Neutrophil (primary cell): ENCODE results near the gene THSD1.

ENCODE experiments used
- H3K27ac ChIP-seq: fragments of 200-600 bp; sonication (generic); 2 replicates; pipeline ENCODE4 v1.5.1; 2016; ENCODE audit warnings: mild to moderate bottlenecking, moderate library complexity
- H3K27me3 ChIP-seq: fragments of 200-600 bp; sonication (generic); 2 replicates; pipeline ENCODE4 v1.6.0; 2016; ENCODE audit warnings: mild to moderate bottlenecking
- H3K36me3 ChIP-seq: fragments of 200-600 bp; sonication (generic); 2 replicates; pipeline ENCODE4 v1.5.1; 2017
- H3K4me1 ChIP-seq, 2 experiments: fragments of 200-600 bp in 1 of 2; sonication (generic) in 1 of 2; 1 replicate in 1 of 2; 2 replicates in 1 of 2; pipeline versions ENCODE4 v1.5.1 to v1.6.1; 2013 to 2016; ENCODE audit warnings: low read depth in 1 of 2, low read length in 1 of 2, mild to moderate bottlenecking in 1 of 2, moderate library complexity in 1 of 2; ENCODE audit not compliant: control insufficient read depth in 1 of 2, insufficient read depth in 1 of 2
- H3K4me3 ChIP-seq, 2 experiments: fragments of 200-600 bp in 1 of 2; sonication (generic) in 1 of 2; 1 replicate in 1 of 2; 2 replicates in 1 of 2; pipeline ENCODE4 v1.5.1; 2013 to 2016; ENCODE audit warnings: low read depth in 1 of 2, low read length in 1 of 2, mild to moderate bottlenecking in 1 of 2, moderate library complexity in 1 of 2
- H3K9me3 ChIP-seq: fragments of 200-600 bp; sonication (generic); 2 replicates; pipeline ENCODE4 v1.5.1; 2016
- TF ChIP-seq, protein P1 (sequence below): fragments of 200-600 bp; sonication (generic); IDR thresholded peaks from 2 replicates; pipeline ENCODE4 v1.5.1; 2016; ENCODE audit warnings: antibody characterized with exemption

Gene THSD1

DNA sequence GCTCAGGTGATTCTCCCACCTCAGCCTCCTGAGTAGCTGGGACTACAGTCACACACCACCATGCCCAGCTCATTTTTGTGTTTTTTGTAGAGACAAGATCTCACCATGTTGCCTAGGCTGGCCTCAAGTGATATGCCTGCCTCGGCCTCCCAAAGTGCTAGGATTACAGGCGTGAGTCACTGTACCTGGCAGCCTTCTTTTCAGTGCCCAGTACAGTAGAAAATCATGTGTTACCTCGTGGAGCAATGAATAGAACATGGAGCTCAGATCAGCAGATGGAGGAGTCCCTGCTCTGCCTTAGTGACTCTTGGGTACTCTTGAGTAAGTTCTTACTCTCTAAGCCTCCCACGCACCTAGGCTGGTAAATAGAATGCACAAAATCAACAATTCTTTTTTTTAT, 44.7 kb downstream of the THSD1 start:
- Histone ChIP-seq H3K27me3 (no peaks in the 10 kb centered on the region), H3K4me1 (no peaks in the 10 kb centered on the region), H3K9me3 (no peaks in the 10 kb centered on the region), H3K36me3 (no peaks in the 10 kb centered on the region), H3K4me3 (no peak overlapping the region), H3K27ac (no peak overlapping the region)
- TF ChIP-seq, protein P1, sequence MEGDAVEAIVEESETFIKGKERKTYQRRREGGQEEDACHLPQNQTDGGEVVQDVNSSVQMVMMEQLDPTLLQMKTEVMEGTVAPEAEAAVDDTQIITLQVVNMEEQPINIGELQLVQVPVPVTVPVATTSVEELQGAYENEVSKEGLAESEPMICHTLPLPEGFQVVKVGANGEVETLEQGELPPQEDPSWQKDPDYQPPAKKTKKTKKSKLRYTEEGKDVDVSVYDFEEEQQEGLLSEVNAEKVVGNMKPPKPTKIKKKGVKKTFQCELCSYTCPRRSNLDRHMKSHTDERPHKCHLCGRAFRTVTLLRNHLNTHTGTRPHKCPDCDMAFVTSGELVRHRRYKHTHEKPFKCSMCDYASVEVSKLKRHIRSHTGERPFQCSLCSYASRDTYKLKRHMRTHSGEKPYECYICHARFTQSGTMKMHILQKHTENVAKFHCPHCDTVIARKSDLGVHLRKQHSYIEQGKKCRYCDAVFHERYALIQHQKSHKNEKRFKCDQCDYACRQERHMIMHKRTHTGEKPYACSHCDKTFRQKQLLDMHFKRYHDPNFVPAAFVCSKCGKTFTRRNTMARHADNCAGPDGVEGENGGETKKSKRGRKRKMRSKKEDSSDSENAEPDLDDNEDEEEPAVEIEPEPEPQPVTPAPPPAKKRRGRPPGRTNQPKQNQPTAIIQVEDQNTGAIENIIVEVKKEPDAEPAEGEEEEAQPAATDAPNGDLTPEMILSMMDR, result no peak

- Histone ChIP-seq H3K4me1 (no peaks in the 10 kb centered on the region), H3K27me3 (peaks cover 3% of the 10 kb centered on the region), H3K4me3 (no peak overlapping the region), H3K9me3 (no peaks in the 10 kb centered on the region), H3K27ac (no peak overlapping the region), H3K36me3 (no peaks in the 10 kb centered on the region)
- TF ChIP-seq, protein P1, result no peak
Observed at GRCh38 chr13:52359534-52359933, 46.4 kb downstream of the THSD1 start.

DNA sequence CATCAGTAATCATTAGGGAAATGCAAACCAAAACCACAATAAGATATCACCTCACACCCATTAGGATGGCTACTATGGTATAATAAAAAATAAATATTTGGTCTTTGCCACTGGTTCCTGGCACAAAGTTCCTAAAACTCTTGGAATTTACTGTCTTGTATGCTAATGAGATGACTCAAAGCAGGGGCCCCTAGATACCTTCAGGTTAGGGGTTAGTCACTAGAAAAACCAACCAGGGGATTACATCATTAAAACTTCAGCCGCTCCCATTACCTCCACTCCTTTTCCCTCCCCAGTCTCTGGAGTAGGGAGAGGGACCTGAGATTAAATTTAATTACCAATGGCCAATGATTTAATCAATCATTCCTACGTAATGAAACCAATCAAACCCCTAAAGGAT, 49.6 kb downstream of the THSD1 start:
- H3K9me3 ChIP-seq, result no peaks in the 10 kb centered on the region
- H3K4me1 ChIP-seq, result no peaks in the 10 kb centered on the region
- no peak overlapping the region for H3K4me3 ChIP-seq
- TF ChIP-seq, protein P1, result no peak
- H3K36me3 ChIP-seq, result no peaks in the 10 kb centered on the region
- peaks cover 8% of the 10 kb centered on the region for H3K27me3 ChIP-seq
- H3K27ac ChIP-seq, result no peak overlapping the region

DNA sequence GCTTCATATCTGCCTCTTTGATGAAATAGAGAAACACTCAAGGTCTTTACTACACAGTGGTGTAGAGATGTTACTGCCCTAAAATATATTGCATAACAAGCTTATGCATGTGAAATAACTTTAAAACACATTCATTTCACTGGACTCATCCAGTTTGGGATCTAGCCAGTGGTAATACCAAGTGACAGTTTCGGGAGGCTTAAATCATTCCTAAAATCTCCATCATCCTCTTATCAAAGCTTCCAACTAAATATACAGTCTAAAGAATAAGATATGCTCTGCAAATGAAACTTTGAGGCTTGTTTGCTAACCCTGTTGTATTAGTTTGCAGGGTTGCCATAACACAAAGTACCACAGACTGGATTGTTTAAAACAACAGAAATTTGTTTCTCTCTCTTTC, 52.8 kb downstream of the THSD1 start:
- H3K27me3 ChIP-seq, result peaks cover 8% of the 10 kb centered on the region
- H3K4me1 ChIP-seq, result no peaks in the 10 kb centered on the region
- TF ChIP-seq, protein P1, result no peak
- no peak overlapping the region for H3K27ac ChIP-seq
- no peaks in the 10 kb centered on the region for H3K9me3 ChIP-seq
- no peak overlapping the region for H3K4me3 ChIP-seq
- no peaks in the 10 kb centered on the region for H3K36me3 ChIP-seq

DNA sequence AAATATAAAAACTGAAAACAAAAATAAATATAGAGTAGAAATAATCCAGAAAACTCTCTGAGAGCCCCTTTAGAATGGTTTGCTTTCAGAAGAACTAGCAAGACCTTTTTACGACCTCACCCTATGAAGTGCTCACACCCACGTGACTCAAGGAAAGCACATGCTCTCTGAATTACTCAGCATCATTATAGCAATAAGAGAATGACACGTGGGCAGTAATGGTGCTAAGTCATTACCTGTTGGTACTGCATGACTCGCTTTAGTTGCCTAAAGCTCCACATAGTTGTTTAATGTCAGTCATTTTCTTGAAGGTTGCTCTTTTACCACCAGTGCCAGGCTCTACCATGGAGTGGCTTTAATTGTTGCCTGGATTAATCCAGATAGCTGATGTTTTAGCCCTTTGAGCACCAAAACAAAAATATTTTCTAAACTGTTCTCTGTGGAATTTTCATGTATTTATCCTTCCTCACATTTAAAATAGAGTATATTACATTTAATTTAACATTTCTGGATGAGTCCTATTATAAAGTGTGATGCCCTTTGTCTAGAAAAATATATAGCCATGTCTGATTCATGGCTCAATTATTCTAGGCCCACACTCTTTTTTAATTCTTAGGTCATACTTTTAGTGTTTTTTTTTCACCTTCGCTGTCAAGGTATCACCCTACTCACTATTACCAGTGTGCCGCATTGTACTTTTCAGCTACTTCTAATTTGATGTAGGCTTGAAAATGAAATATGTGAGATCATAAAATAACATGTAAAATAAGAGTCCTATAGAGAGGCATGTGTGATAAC, 56.8 kb downstream of the THSD1 start:
- TF ChIP-seq, protein P1, result no peak
- Histone ChIP-seq H3K4me3 (no peak overlapping the region), H3K36me3 (no peaks in the 10 kb centered on the region), H3K27ac (no peak overlapping the region), H3K4me1 (no peaks in the 10 kb centered on the region), H3K9me3 (no peaks in the 10 kb centered on the region), H3K27me3 (peaks cover 5% of the 10 kb centered on the region)
